ENCODE results near the gene IL12RB2.

Gene IL12RB2

GRCh38 chr1:67285780-67286488 lies 21.7 kb upstream of the IL12RB2 start:
- TF ChIP-seq ZNF629 (tag by site-specific recombination; IDR thresholded peaks at IDR 0.05) (no peak), ZFP41 (tag by site-specific recombination; IDR thresholded peaks at IDR 0.05; ENCODE audit: borderline replicate concordance) (no peak), ZSCAN5A (tag by site-specific recombination; IDR thresholded peaks at IDR 0.05) (no peak), ZNF677 (tag by site-specific recombination; IDR thresholded peaks at IDR 0.05) (no peak), SP3 (tag by site-specific recombination; IDR thresholded peaks at IDR 0.05) (no peak)
- Histone ChIP-seq H3K27ac (ENCODE audit: extremely low read depth, low read depth, low read length) (no peak overlapping the region), H3K36me3 (ENCODE audit: control insufficient read depth in 2 of 2, insufficient read depth in 1 of 2, low read length in 2 of 2) (no peaks in the 10 kb centered on the region), H3K4me3 (ENCODE audit: low read depth, low read length) (no peak overlapping the region), H3K4me1 (ENCODE audit: control insufficient read depth, insufficient read depth, low read length) (no peaks in the 10 kb centered on the region), H3K9me3 (ENCODE audit: control insufficient read depth, insufficient read depth, low read depth, low read length) (no peaks in the 10 kb centered on the region)
- POLR2A ChIA-PET, result no interaction called here
- CTCF ChIA-PET, result no interaction called here

- ChIA-PET CTCF (no interaction called here), POLR2A (no interaction called here)
- H3K27ac ChIP-seq (ENCODE audit: extremely low read depth, low read depth, low read length), result no peak overlapping the region
- no peaks in the 10 kb centered on the region for H3K4me1 ChIP-seq (ENCODE audit: control insufficient read depth, insufficient read depth, low read length)
- H3K36me3 ChIP-seq (ENCODE audit: control insufficient read depth in 2 of 2, insufficient read depth in 1 of 2, low read length in 2 of 2), result no peaks in the 10 kb centered on the region
- TF ChIP-seq MZF1 (tag by site-specific recombination; IDR thresholded peaks at IDR 0.05; ENCODE audit: borderline replicate concordance) (no peak), ZNF654 (tag by site-specific recombination; IDR thresholded peaks at IDR 0.05; ENCODE audit: low read depth) (no peak), FEZF1 (tag by site-specific recombination; IDR thresholded peaks at IDR 0.05) (no peak), KLF8 (tag by site-specific recombination; IDR thresholded peaks at IDR 0.05) (no peak), ZFP41 (tag by site-specific recombination; IDR thresholded peaks at IDR 0.05; ENCODE audit: borderline replicate concordance) (no peak), ZNF292 (tag by site-specific recombination; IDR thresholded peaks at IDR 0.05; ENCODE audit: borderline replicate concordance, low read depth) (no peak), ZNF362 (tag by site-specific recombination; IDR thresholded peaks at IDR 0.05) (no peak), ZNF843 (tag by site-specific recombination; IDR thresholded peaks at IDR 0.05) (no peak), KLF10 (tag by site-specific recombination; IDR thresholded peaks at IDR 0.05) (no peak)
- no peak overlapping the region for H3K4me3 ChIP-seq (ENCODE audit: low read depth, low read length)
- no peaks in the 10 kb centered on the region for H3K9me3 ChIP-seq (ENCODE audit: control insufficient read depth, insufficient read depth, low read depth, low read length)
Measured at GRCh38 chr1:67290236-67290635, 17.4 kb upstream of the IL12RB2 start.

DNA sequence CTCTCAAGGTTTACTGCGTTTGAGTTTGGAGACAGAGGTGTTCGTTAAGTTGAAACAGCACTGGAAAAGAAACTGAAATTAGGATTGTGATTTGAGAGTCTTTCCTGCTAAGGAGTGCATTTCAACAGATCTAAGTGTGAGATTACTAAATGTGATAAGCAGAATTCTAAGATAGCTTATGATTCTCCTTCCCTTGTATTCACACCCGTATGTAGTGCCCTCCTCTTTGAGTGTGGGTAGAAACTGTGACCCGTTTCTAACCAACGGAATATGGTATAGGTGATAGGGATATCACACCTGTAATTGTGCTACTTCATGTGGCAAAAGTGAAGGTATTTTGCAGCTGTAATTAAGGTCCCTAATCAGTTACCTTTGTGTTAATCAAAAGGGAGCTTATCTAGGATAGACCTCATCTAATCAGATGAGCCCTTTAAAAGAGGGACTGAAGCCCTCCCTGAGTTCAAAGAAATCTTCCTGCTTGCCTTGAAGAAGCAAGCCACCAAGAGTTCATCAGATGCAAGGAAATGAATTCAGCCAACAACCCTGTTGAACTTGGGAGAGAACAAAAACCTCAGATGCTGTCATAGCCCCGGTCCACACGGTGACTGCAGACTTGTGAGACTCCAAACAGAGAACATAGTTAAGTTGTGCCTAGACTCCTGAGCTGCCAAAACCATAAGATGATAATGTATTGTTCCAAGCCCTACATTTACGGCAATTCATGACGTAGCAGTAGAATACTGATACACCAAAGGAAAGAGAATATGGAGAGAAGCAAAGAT lies 12.6 kb upstream of the IL12RB2 start:
- POLR2A ChIA-PET, result no interaction called here
- no peak for TF ChIP-seq ZNF292 (tag by site-specific recombination; IDR thresholded peaks at IDR 0.05; ENCODE audit: borderline replicate concordance, low read depth)
- no peak for TF ChIP-seq ZNF214 (tag by site-specific recombination; IDR thresholded peaks at IDR 0.05; ENCODE audit: borderline replicate concordance)
- no peak for TF ChIP-seq IKZF3 (tag by site-specific recombination; IDR thresholded peaks at IDR 0.05)
- no peak for TF ChIP-seq ZNF23 (tag by site-specific recombination; IDR thresholded peaks at IDR 0.05; ENCODE audit: borderline replicate concordance)
- no peak for TF ChIP-seq SP7 (tag by site-specific recombination; IDR thresholded peaks at IDR 0.05)
- TF ChIP-seq ZNF623 (tag by site-specific recombination; IDR thresholded peaks at IDR 0.05), result no peak
- TF ChIP-seq ZBTB10 (tag by site-specific recombination; IDR thresholded peaks at IDR 0.05), result no peak
- no peak for TF ChIP-seq ZBTB48 (tag by site-specific recombination; IDR thresholded peaks at IDR 0.05)
- no peak for TF ChIP-seq ZNF768 (tag by site-specific recombination; IDR thresholded peaks at IDR 0.05)
- no peak for TF ChIP-seq FEZF1 (tag by site-specific recombination; IDR thresholded peaks at IDR 0.05)
- TF ChIP-seq ZNF335 (tag by site-specific recombination; conservative IDR thresholded peaks at IDR 0.05), result no peak
- no peak for TF ChIP-seq ZNF521 (tag by site-specific recombination; IDR thresholded peaks at IDR 0.05)
- TF ChIP-seq ZNF529 (tag by site-specific recombination; IDR thresholded peaks at IDR 0.05; ENCODE audit: insufficient replicate concordance), result no peak

More for the DNA sequence above, 12.6 kb upstream of the IL12RB2 start:
- Histone ChIP-seq H3K9me3 (ENCODE audit: control insufficient read depth, insufficient read depth, low read depth, low read length) (no peaks in the 10 kb centered on the region), H3K4me1 (ENCODE audit: control insufficient read depth, insufficient read depth, low read length) (no peaks in the 10 kb centered on the region), H3K27ac (ENCODE audit: extremely low read depth, low read depth, low read length) (no peak overlapping the region), H3K4me3 (ENCODE audit: low read depth, low read length) (no peak overlapping the region), H3K36me3 (ENCODE audit: control insufficient read depth in 2 of 2, insufficient read depth in 1 of 2, low read length in 2 of 2) (no peaks in the 10 kb centered on the region)
- CTCF ChIA-PET, result interaction anchor here (0.6 to 1.2 kb wide), 4 partner anchors 10 to 1087 kb away, joined by 3 read pairs; no protein-coding TSS in a partner anchor

Measured in HEK293 (cell line).